HG03457 (cell line): Measurements from ENCODE around the gene UBE4A.

Experiments
- ATAC-seq: cut with Tn5 transposase; IDR thresholded peaks from one replicate; pipeline ENCODE4 v1.9.1; 2021; ENCODE audit warnings: moderate number of reproducible peaks; ENCODE audit not compliant: unreplicated experiment

Gene UBE4A

DNA sequence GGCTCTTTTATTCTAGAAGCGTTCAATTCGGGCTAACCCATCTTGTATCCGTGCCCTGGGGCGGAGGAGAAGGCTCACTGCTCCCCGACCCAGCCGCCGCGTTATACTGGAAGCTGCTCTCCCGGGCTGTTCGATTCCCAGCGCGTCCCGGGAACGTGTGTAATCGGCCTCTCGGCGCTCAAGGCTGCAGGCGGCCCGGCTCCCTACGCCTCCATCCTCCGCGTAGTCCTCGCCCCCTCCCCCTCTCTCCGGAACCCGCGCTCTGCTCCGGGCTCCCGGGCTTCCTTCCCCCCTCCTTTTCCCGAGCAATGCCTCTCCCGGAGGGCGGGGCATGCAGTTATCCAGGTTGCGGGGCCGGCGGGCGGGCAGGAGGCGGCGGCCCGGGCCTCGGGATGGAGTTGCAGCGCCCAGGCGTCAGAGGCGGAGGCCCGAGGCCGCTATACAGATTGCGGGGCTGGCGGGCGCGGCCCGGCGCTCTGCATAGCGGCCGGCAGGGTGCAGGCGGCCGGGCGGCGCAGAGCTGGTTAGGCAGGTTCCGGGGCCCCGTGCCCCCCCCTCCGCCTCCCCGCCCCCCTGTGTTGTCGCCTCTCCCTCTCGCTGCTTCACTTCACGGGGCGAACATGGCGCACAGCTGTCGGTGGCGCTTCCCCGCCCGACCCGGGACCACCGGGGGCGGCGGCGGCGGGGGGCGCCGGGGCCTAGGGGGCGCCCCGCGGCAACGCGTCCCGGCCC, 76.7 kb downstream of the UBE4A start, which contains the start of gene KMT2A:
Gene KMT2A (plus strand): TSS at position 600 of the 732 bp plus-strand sequence. CDS start 21 bp downstream, at position 621.
- peak; percentile 42 for ATAC-seq

DNA sequence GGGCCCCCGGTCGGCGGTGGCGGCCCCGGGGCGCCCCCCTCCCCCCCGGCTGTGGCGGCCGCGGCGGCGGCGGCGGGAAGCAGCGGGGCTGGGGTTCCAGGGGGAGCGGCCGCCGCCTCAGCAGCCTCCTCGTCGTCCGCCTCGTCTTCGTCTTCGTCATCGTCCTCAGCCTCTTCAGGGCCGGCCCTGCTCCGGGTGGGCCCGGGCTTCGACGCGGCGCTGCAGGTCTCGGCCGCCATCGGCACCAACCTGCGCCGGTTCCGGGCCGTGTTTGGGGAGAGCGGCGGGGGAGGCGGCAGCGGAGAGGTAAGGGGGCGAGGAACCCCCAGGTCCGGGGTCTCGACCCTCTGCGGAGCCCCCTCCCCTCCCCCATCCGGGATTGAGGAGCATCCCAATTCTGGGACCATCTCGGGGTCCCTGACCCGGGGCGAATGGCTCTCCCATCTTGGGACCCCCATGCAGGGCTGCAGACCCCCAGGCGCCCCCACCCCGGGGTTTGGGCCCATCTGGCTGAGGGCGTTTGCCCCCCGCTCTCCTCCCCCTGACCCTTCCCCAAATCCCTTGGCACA, 77.3 kb downstream of the UBE4A start:
- ATAC-seq = peak; percentile 3

DNA sequence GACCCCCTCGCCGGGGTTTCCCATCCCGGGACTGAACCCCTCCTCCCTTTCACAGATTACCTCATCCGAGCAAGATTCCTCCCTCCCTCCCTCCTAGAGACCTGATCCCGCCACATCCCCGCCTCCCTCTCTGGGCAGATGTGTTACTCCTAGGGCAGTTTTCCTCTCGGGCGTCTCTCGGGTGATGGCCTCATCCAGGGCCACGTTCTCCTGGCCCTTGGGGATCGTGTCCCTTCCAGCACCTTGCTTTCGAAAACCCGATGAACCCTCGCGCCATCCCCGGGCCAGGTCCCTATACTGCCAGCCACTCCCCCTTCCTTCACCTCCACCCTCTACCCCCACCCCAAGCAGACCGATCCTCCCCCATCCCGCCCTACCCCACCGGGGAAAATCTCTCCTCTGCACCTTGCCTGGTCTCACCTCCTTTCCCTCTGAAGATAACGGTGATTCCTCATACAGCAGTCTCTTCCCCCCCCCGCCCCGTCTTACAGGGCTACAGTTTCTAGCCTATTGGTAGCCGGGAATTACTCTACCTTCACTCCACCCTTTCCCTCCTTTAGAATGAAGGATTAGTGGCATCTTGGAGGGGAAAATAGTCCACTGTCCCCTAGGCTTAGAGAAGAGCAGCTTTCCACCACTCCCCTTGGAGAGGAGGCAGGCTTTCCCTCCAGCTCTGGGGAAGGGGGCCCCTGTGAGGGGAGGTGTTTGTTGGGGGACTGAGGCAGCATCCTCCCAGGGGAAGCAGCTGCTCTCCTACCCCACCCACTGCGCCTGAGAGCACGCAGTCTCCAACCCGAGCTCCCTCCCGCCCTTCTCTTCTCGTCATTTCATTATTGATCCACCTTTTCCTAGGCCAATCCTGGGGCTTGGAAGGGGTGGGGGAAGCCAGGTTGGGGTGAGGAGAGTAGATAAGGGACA, 78.1 kb downstream of the UBE4A start:
- ATAC-seq = no peak

DNA sequence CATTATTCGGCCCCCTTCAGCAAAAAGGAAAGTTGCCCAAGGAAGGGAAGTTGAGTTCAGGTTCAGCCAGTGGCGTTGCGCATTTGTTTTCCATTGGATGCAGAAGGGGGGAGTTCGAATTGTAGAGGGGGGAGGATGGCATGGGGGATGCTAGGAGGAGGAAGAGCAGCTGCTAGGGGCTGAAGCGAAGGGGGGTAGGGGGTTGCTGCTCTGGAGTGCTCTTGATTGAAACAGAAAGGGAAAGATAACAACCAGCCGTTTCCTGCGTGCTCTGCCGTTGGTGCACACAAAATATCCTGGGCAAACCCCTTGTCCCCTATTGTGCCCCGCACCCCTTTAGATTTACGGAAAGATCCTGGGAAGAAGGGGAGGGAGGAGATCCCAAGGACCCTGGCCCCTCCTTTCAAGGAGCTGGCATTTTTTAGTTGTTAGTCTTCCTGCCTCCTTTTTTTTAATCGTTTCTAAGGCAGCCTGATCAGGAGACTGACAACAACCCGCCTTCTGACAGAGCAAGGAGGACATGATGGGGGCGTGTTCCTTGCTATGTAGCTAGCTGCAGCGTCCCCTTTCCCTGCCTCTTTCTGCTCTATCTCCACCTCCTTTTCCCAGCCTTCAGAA, 79.0 kb downstream of the UBE4A start:
- ATAC-seq = no peak

DNA sequence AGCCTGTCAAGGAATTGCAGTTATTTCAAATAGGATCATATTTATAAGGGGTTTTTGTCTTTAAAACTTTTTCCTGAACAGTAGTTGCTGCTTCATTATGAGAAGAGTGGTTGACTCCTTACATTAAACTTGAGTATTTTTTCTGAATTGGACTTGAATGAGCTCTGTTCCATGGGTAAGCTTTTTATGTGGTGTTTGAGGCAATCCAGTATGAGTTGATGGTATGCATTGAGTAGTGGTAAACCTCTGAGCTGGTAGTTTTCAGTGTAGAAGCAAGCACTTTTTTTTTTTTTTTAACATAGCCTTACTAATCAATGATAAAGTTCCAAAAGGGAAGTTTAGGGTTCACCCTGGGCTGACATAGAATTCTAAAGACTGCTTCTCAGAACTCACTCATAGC, 80.2 kb downstream of the UBE4A start:
- ATAC-seq = no peak

DNA sequence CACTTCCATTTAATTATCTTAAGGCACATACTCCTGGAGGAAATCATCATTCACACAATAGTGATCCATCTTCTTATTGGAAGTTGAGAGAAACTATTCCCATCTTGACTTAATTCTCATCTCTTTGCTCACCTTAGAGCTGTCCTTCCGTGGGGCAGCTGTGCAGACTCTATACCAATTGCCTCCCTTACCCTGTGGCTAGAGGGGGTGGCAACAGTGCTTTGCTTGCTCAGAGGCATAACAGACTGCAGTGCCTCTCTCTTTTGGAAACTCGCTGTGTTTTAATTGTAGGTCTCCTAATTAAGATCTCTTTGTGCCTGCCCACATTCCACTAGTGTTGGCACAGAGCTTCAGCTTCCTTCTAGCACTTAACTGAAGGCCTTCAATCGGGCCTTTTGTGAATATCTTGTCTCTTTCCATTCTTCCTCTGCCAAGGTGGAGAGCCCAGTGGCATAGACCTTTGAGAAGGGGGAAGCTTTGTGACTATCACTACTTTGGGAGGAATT, 82.4 kb downstream of the UBE4A start:
- no peak for ATAC-seq

DNA sequence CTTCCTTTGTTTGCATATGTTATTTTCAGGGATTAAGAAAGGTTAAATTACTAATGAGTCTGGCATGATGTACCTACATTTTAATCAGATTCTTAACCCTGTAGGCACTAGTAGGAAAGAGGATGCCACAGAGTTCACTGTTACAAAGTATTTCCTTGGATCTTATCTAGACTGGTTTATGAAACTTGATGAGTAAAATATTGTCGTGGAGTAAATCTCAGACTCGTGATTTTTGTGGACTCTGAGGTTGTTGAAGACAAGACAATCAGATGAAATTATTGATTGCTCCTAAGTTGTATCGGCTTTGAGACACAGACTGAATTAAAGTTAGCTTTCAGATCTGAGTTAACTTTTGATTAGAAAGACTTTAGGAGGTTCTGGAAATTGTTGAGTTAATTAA, 82.9 kb downstream of the UBE4A start:
- no peak for ATAC-seq

DNA sequence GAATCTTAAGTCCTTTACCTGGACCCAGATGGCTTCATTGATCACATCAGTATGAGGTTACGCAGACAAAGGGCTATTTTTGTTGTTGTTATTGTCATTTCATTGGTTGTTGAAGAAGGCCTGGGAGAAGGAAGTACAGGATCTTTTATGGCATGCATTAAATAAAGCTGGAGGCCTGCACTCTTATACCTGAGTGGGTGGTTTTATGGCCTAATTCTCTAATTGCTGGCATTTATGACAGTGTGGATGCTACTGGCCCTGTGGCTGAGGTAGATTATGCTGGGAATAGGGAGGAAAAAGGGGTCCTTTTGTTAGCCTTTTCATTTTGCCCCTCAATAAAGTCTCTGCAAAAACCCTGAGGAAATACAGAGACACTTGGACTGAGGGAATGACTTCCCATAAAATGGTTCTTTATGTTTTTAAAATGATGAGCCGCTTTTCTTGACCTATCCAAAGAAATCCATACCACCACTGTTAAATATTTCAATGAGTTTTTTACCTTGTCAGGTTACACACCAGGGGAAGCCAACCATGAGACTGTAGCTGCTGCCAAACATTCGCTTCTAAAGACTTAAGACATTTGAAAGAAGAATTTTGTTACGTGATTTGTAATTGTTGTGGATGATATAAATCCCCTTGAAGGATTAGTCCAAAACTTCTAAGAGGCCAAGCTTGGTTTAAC, 83.6 kb downstream of the UBE4A start:
- ATAC-seq = no peak

DNA sequence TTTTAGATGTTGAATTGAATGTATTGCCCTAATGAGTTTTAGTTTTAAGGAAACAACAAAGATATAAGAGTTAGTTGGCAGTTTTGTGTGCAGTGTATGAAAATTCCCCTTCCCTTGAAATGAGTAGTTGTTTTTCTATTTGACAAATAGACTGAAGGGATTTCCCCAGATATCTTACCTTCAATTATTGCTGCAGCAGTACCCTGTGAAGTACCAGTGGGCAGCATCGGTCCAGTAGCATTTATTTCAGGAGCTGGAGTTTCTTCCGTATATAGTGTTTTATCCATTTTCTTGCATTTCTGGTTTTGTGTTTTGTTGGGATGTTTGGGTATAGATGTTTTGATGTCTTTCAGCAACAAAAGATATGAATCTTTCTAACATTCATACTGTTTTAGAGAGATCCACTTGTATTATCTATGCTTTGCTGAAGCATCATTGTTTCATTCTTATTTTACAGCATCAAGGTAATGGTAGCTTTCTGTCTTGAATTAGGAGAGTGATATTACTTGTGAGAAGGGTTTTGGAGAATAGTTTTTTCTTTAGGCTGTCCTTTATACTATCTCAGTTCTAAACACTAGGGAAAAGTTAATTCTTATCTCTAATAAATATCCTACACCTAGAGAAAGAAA, 84.3 kb downstream of the UBE4A start:
- no peak for ATAC-seq

DNA sequence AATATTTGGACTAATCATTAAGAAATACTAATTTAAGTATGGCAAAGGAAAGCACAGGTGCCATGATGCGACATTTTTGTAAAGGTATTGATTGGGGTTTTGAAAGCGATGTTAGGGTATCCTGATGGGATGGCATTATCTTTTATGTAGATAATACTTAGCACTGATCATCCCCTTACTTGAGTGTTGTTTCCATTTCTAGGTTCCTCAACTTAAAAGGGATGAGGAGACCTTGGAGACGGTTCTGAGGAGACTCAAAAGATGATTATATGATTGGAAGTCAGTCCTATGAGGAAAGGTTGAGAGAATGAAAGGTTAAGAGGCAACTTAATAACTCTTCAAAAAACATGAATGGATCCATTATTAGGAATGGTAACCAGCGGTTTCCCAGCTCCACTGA, 88.0 kb downstream of the UBE4A start:
- ATAC-seq = no peak

DNA sequence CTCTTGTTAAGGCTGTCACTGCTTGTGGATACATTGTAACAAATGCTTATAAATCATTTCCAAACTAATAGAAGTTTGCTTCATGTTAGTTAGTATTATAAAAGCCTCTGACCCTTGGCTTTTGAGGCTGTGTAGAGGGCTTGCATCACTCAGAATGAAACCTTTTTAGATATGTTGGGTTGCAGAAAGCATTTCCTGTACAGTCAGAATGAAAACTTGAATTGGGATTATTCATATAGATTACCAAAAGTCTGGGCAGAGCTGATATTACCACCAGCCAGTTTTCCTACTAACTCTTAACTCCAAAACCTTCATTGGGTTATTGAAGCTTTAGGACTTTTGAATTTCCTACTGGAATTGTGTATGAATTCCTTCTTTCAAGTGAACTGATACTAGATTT, 88.9 kb downstream of the UBE4A start:
- peak; percentile 67 for ATAC-seq
